Measurements from ENCODE around the gene KRT31. TPM values are rescaled to one million over a fixed set of nuclear protein-coding genes. Genes with fewer than 3 reads are reported as not detected.

The KRT31 gene
- polyA plus RNA-seq (2011; rRNA removed) (not detected in 2 replicates), polyA plus RNA-seq (2017; fragmentation: RNase III; extraction: RNeasy Plus Mini Kit Qiagen cat#74134 plus additional on column Dnase treatment) (not detected in 3 replicates), polyA minus RNA-seq (2011; rRNA and poly(A)+ RNA removed) (not detected in 2 replicates)
- not detected in 2 replicates for polyA plus RNA-seq (2012; cell fraction: cytosol; rRNA removed)
- not detected in 2 replicates for polyA plus RNA-seq (2012; cell fraction: nucleus; rRNA removed)

- POLR2A ChIA-PET, result no interaction called here
- 88% methylated on average over 16 of the region's 16 CpGs for WGBS (ENCODE audit: missing lambda C conversion rate)
- ATAC-seq, result no peak
- H3K4me1 ChIP-seq, result no peaks in the 10 kb centered on the region
- no peak within 1 kb of the TSS for H3K4me2 ChIP-seq
- no peak for TF ChIP-seq NFE2L2 (conservative IDR thresholded peaks at IDR 0.05; ENCODE audit: low read length)
- no peak for TF ChIP-seq CBX8 (IDR thresholded peaks at IDR 0.05)
- no peak for TF ChIP-seq EHMT2 (IDR thresholded peaks at IDR 0.05; ENCODE audit: low read depth)
- no peak for TF ChIP-seq MYC (IDR thresholded peaks at IDR 0.05; ENCODE audit: borderline replicate concordance, low read length)
- no peak for TF ChIP-seq SMC3 (IDR thresholded peaks at IDR 0.05)
- TF ChIP-seq SREBF2 (IDR thresholded peaks at IDR 0.05), result no peak
- no peak for TF ChIP-seq BHLHE40 (IDR thresholded peaks at IDR 0.05; ENCODE audit: low read depth, low read length)
- no peak for TF ChIP-seq FOSL2 (IDR thresholded peaks at IDR 0.05)
- TF ChIP-seq FOSL2 (CRISPR knock-in tag; IDR thresholded peaks at IDR 0.05), result no peak
- no peak for TF ChIP-seq CHD4 (IDR thresholded peaks at IDR 0.05; ENCODE audit: borderline replicate concordance)
- TF ChIP-seq POLR2A (IDR thresholded peaks at IDR 0.05; ENCODE audit: low read length), result no peak
- no peak for TF ChIP-seq ESRRA (IDR thresholded peaks at IDR 0.05; ENCODE audit: borderline replicate concordance, low read length)
- TF ChIP-seq BCL3 (IDR thresholded peaks at IDR 0.05), result no peak
- no peak within 1 kb of the TSS for H3K4me3 ChIP-seq
- CTCF ChIA-PET, result interaction anchor here (0.8 to 1.5 kb wide), 3 partner anchors 9 to 251 kb away, joined by 3 to 5 read pairs (median 4); no protein-coding TSS in a partner anchor
- no peak for FAIRE-seq
- no peak for DNase-seq (ENCODE audit: low read depth in 1 of 2, low spot score in 1 of 2)
- no peaks in the 10 kb centered on the region for H3K9me3 ChIP-seq
- H3K27ac ChIP-seq, result no peak within 1 kb of the TSS
These were observed at the start of gene KRT31 for GRCh38 chr17:41396996-41397660. TSS of gene KRT31 (minus strand) at chr17:41397608. CDS start at chr17:41397539, 69 bp downstream.

- Histone ChIP-seq H3K4me2 (no peak overlapping the region), H3K4me1 (no peaks in the 10 kb centered on the region), H3K4me3 (no peak overlapping the region), H3K27ac (no peak overlapping the region), H3K9me3 (no peaks in the 10 kb centered on the region)
- CTCF ChIA-PET, result interaction anchor here (1.0 to 3.0 kb wide), 4 partner anchors 9 to 103 kb away, joined by 3 to 15 read pairs (median 5); no protein-coding TSS in a partner anchor
- TF ChIP-seq BCL3 (IDR thresholded peaks at IDR 0.05), result no peak
- TF ChIP-seq RFX5 (IDR thresholded peaks at IDR 0.05), result no peak
- no peak for TF ChIP-seq NPAS2 (CRISPR knock-in tag; IDR thresholded peaks at IDR 0.05; ENCODE audit: borderline replicate concordance)
- TF ChIP-seq HOXA7 (CRISPR knock-in tag; IDR thresholded peaks at IDR 0.05), result no peak
- no peak for TF ChIP-seq USF2 (IDR thresholded peaks at IDR 0.05)
- no peak for TF ChIP-seq SMC3 (IDR thresholded peaks at IDR 0.05)
- no peak for TF ChIP-seq CEBPB (IDR thresholded peaks at IDR 0.05)
- no peak for TF ChIP-seq ZNF302 (CRISPR knock-in tag; IDR thresholded peaks at IDR 0.05)
- no peak for TF ChIP-seq RARB (CRISPR knock-in tag; IDR thresholded peaks at IDR 0.05)
- TF ChIP-seq REST (IDR thresholded peaks at IDR 0.05), result no peak
- TF ChIP-seq GATA3 (IDR thresholded peaks at IDR 0.05; ENCODE audit: borderline replicate concordance), result no peak
- TF ChIP-seq JUNB (IDR thresholded peaks at IDR 0.05), result no peak
- ATAC-seq (no peak), FAIRE-seq (peak; percentile 63), DNase-seq (ENCODE audit: low read depth in 1 of 2, low spot score in 1 of 2) (no peak)
- WGBS (ENCODE audit: missing lambda C conversion rate), result 35% methylated on average over 2 of the region's 2 CpGs
- POLR2A ChIA-PET, result interaction anchor here (0.7 kb wide), 1 partner anchor 543 kb away, joined by 9 read pairs; no protein-coding TSS in a partner anchor
These were observed 49.4 kb upstream of the KRT31 start for GRCh38 chr17:41446806-41447205.

All from A549 (cell line).